ENCODE results near the gene CASKIN2.
A peak's percentile ranks its signal among the peaks of the same experiment; 100 is the strongest.
"Not testable (repeated sequence)": the region's sequence is repeated elsewhere in the genome, so short reads cannot be mapped to it uniquely, and the experiment has no call there.

Gene CASKIN2

DNA sequence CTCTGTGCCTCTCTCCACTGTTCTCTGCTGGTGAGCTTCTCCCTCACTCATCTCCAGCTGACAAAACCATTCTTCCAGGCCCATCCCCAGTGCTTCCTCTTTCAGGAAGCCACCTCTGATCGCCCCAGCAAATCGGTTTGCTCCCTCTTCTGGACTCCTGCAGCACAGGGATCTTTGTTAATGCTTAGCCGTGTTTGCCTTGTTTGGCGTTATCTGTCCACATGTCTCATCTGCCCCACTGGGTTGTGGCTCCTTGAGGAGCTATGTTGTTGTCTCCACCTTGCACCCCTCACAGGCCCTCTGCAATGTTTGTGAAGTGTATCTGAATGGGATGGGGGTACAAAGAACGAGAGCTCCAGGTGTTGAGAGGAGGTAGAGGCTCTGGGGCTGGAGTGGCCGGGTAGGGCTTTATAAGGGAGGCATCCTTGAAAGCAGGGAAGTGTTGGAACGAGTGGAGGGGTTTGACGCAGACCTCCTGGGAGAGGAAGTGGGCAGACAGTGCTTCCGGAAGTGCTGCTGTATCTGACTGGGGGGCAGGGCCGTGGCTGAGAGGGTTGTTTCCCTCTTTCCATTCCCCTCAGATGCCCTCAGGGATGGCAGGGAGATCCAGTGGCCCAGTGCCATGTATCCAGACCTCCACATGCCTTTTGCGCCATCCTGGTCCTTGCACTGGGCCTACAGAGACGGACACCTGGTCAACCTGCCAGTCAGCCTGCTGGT lies 27.8 kb downstream of the CASKIN2 start:
- peak; percentile 45 for DNase-seq (ENCODE audit: low spot score)

DNA sequence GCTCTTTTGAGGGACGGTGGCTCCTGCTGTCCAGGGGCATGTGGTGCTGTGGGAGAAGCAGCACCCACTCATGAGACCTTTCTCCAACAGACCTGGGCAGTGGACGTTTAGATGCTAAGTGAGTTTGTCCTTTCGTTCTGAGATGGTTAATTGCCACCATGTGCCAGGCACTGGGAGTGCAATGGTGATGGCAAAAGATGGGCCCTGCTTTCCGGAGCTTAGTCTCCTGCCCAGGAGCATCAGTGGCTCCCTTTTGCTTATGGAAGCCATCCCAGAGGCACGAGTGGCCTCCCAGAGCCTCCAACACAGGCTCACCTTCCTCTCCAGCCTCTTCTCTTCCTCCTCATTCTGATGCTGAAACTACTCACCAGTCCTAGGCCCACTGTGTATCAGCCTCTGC lies 28.4 kb downstream of the CASKIN2 start:
- no peak for DNase-seq (ENCODE audit: low spot score)

- DNase-seq (ENCODE audit: low spot score) = no peak
Observed at GRCh38 chr17:75486151-75486550, 29.2 kb downstream of the CASKIN2 start.

DNA sequence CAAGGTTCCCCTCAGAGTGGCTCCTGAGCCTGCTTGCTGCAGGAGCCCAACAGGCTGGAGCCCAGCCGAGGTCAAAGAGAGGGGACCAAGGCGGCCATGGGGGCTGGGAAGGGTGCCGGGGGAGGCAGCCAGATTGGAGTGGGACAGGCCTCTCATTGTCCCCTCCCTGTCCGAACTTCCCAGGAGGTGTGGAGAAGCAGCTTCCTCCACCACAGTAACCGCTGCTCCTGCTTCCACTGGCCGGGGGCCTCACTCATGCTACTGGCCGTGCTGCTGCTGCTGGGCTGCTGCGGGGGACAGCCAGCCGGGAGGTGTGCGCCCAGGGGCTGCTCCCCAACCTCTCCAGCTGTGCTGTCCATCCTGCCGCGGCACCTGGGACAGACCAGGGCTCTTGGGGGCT lies 29.6 kb downstream of the CASKIN2 start:
- no peak for DNase-seq (ENCODE audit: low spot score)

DNA sequence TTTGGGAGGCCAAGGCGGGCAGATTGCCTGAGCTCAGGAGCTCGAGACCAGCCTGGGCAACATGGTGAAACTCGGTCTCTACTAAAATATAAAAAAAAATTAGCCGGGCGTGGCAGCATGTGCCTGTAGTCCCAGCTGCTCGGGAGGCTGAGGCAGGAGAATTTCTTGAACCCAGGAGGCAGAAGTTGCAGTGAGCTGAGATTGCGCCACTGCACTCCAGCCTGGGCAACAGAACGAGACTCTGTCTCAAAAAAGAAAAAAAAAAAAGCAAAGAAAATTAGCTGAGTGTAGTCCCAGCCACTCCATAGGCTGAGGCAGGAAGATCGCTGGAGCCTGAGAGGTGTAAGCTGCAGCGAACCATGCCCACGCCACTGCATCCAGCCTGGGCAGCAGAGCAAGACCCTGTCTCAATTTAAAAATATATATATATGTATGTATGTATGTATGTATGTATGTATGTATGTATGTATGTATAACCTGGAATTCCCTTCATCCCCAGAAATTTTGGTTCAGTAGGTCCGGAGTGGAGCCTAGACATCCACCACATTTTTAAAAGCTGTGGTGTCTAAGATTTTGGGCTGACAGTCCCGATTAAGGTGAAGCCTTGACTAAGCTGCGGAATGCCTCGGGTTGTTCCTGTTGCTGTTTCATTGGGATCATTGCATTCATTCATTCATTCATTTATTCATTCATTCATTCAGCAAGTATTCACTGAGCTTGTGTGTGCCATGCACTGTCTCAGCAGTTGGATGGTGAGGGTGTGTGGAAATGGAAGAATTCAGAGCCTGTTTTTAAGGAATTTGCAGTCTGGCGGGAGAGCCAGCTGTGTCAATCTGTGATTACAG lies 33.0 kb downstream of the CASKIN2 start:
- DNase-seq (ENCODE audit: low spot score) = no peak

- no peak for DNase-seq (ENCODE audit: low spot score)
Observed at GRCh38 chr17:75481194-75482068, 33.9 kb downstream of the CASKIN2 start.

DNA sequence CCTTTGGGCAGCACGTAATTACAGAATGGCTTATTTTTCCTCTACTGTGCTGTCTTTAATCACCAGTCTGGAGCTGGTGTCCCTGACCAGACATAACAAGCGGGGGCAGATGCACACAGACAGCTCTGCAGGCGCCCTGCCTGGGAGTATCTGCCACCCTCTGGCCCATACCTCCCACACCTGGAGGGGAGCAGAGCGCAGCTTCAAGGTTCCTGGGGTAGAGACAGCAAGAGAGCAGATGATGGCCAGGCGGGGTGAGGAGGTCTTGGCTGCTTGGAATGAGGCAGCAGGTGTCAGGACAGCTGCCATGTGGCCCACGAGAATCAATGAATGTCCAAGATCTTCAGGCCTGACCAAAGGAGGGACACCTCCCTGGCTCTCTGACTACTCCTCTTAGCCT lies 35.1 kb downstream of the CASKIN2 start:
- DNase-seq (ENCODE audit: low spot score) = no peak

GRCh38 chr17:75478508-75478907 lies 36.8 kb downstream of the CASKIN2 start:
- DNase-seq (ENCODE audit: low spot score) = no peak

GRCh38 chr17:75477490-75477862 lies 37.9 kb downstream of the CASKIN2 start:
- DNase-seq (ENCODE audit: low spot score) = not testable (repeated sequence)

GRCh38 chr17:75476752-75477489 lies 38.4 kb downstream of the CASKIN2 start:
- DNase-seq (ENCODE audit: low spot score) = no peak

DNA sequence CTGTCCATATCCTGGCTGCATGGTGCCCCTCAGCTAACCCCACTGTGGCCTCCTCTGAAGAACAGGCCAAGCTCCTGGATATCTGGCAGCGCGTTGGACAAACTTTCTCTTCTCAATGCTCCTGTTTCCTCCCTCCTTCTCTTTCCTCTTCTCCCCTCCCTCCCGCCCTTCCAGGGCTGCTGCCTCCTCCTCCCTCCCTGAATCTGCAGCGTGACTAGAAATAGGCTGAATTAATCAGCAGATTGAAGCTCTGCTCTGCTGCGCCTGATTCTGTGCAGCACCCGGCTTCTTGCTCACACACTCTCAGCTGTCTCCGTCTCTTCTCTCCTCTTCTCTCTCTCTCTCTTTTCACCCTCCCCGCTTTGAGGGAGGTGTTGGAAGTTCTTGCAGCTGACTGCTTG lies 39.1 kb downstream of the CASKIN2 start:
- DNase-seq (ENCODE audit: low spot score) = no peak

- no peak for DNase-seq (ENCODE audit: low spot score)
Observed at GRCh38 chr17:75475851-75476250, 39.5 kb downstream of the CASKIN2 start.

DNA sequence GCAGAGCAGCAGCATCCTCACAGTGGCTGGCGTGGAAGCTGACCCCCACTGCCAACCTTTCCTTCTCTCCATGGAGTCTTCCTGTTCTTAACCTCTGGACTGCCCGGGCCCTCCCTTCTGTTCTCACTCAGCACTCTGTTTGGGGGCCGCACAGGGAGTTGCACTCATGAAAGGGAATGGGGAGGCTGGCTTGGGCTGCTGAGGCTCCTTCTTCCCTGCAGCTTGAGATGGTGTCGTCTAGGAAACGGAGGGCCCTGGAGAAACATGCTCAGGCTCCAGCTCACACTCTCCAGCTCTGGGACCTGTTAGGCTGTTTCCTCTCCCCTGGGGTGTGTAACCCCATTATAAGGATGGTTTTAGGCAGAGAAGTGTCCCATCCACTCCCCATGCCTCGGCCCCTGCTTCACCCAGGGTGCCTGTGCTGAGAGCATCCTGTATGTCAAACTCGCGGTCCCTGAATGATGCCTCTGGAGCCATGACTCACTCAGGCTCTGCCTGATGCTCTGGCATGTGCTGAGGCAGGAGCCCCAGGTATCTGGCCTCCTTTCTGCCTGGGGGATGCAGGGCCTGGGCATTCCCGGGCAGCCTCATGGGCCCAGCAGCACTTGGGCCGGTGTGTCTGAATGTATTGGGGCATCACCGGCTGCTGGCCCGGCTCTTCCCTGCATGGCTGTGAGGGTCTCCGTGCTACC lies 40.0 kb downstream of the CASKIN2 start:
- no peak for DNase-seq (ENCODE audit: low spot score)

GRCh38 chr17:75474736-75475135 lies 40.6 kb downstream of the CASKIN2 start:
- DNase-seq (ENCODE audit: low spot score) = no peak

DNA sequence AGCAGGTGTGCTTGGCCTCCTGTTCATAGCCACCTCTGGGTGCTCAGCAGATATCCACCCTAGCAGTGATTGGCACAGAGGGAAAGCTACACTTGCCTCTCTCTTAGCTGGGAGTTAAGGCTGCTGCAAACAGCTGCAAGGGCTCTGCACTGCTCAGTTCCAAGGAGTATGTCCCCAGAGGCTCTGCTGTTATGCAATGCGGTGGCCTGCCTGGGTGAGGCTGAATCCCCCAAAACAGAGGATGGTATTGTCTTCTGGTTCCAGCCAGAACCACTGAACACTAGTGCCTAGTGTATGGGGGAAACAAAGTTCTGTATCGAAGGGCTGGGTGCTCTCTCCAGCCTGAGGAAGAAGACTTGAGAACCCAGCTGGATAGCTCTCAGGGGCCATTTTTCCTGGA lies 42.1 kb downstream of the CASKIN2 start:
- no peak for DNase-seq (ENCODE audit: low spot score)

- DNase-seq (ENCODE audit: low spot score) = no peak
Observed at GRCh38 chr17:75472119-75472518, 43.2 kb downstream of the CASKIN2 start.

- DNase-seq (ENCODE audit: low spot score) = no peak
Observed at GRCh38 chr17:75471207-75471606, 44.1 kb downstream of the CASKIN2 start.

DNA sequence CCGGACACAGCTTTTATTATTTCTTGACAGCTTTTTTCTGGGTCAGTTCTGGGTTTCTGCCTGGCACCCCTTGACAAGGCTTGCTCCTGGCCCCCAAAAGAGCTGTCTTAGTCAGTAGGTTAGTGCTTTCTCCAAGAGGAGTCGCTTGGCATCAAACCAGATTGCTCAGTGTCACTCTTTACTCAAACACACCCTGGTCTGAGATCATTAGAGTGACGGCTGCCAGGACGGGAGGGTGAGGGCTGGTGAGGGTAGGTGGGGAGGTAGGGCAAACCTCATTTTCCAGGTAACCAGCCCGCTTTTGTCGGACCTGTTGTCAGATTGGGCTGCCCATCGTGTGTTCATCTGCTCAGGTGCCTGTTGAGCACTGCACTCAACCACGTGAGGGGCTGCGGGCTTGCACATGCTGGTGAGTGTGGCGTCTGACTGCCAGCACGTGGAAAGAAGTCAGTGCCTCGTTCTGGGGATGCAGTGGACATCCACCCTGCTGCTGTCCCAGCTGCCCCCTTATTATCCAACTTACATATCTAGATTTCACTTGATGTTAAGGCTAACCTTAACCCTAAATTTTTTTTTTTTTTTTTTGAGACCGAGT lies 46.5 kb downstream of the CASKIN2 start:
- DNase-seq (ENCODE audit: low spot score) = no peak

GRCh38 chr17:75468291-75468754 lies 47.0 kb downstream of the CASKIN2 start:
- no peak for DNase-seq (ENCODE audit: low spot score)

DNA sequence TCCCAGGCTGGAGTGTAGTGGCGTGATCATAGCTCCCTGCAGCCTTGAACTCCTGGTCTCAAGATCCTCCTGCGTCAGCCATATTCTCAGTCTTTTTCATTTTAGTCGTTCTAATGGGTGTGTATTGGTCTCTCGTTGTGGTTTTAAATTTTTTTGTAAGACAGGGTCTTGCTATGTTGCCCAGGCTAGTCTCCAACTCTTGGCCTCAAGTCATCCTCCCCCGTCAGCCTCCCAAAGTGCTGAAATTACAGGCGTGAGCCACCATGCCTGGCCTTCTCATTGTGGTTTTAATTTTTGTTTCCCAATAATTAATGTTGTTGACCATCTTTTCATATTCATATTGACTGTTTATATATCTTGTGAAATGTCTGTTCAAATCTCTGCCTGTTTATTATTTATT lies 50.3 kb downstream of the CASKIN2 start:
- DNase-seq (ENCODE audit: low spot score) = no peak

DNA sequence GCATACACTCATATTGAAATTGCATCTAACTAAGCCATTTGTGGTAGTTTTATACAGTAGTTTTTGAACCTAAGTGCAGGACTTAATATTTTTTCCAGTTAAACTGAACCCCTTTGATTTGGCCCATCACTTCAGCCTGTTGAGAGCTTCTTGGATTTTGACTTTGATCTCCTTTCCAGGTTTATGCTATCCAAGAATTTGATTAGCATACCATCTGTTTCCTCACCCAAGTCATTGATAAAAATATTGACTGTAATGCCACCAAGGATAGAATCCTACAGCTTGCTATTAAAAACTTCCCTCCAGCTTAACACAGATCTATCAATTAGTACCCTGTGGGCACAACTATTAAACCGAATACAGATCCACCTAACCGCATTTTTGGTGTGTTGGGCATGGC lies 51.7 kb downstream of the CASKIN2 start:
- DNase-seq (ENCODE audit: low spot score) = no peak
